ENCODE measurements around the gene PROSER3. TPM values are rescaled to one million over a fixed set of nuclear protein-coding genes. Genes with fewer than 3 reads are reported as not detected.

Gene PROSER3
- 20.8 TPM for total RNA-seq
- long read RNA-seq, partial matches to known transcripts, result 1 of 5 reads
- long read RNA-seq, other reads (novel, unspliced or antisense), result 3 of 5 reads

GRCh38 chr19:35757749-35758608, at the start of gene PROSER3:
TSS of gene PROSER3 (plus strand) at chr19:35758176. CDS start at chr19:35758216, 40 bp downstream.
- no peaks in the 10 kb centered on the region for H3K27me3 ChIP-seq (ENCODE audit: low read depth)
- peak; percentile 97 to 98 for ATAC-seq
- H3K27ac ChIP-seq, result peak within 1 kb of the TSS; percentile 99
- peaks cover 35% of the 10 kb centered on the region for H3K36me3 ChIP-seq
- H3K9me3 ChIP-seq, result no peaks in the 10 kb centered on the region
- TF ChIP-seq CTCF (IDR thresholded peaks at IDR 0.05), result no peak
- DNase-seq, result peak; percentile 99
- H3K4me3 ChIP-seq, result peak within 1 kb of the TSS; percentile 99
- H3K4me1 ChIP-seq, result peaks cover 32% of the 10 kb centered on the region
- intact Hi-C loops (cut with DNase I), result no loop called here

- no peaks in the 10 kb centered on the region for H3K4me1 ChIP-seq
- H3K36me3 ChIP-seq, result no peaks in the 10 kb centered on the region
- H3K27ac ChIP-seq, result no peak overlapping the region
- intact Hi-C loops (cut with DNase I), result no loop called here
- DNase-seq (no peak), ATAC-seq (no peak)
- no peaks in the 10 kb centered on the region for H3K9me3 ChIP-seq
- H3K27me3 ChIP-seq (ENCODE audit: low read depth), result no peaks in the 10 kb centered on the region
- H3K4me3 ChIP-seq, result no peak overlapping the region
- no peak for TF ChIP-seq CTCF (IDR thresholded peaks at IDR 0.05)
These were observed 49.6 kb upstream of the PROSER3 start for GRCh38 chr19:35708391-35708790.

GRCh38 chr19:35710784-35711723, 46.9 kb upstream of the PROSER3 start:
- ATAC-seq, result no peak
- H3K27me3 ChIP-seq (ENCODE audit: low read depth), result no peaks in the 10 kb centered on the region
- TF ChIP-seq CTCF (IDR thresholded peaks at IDR 0.05), result no peak

GRCh38 chr19:35712567-35713505, 45.1 kb upstream of the PROSER3 start:
- H3K4me3 ChIP-seq, result no peak overlapping the region
- H3K9me3 ChIP-seq, result no peaks in the 10 kb centered on the region
- peaks cover 11% of the 10 kb centered on the region for H3K4me1 ChIP-seq
- intact Hi-C loops (cut with DNase I), result no loop called here
- H3K27ac ChIP-seq, result no peak overlapping the region
- ATAC-seq (no peak), DNase-seq (no peak)
- no peaks in the 10 kb centered on the region for H3K36me3 ChIP-seq
- no peak for TF ChIP-seq CTCF (IDR thresholded peaks at IDR 0.05)
- H3K27me3 ChIP-seq (ENCODE audit: low read depth), result no peaks in the 10 kb centered on the region

More at GRCh38 chr19:35710784-35711723, 46.9 kb upstream of the PROSER3 start:
- intact Hi-C loops (cut with DNase I), result no loop called here
- H3K36me3 ChIP-seq, result no peaks in the 10 kb centered on the region
- DNase-seq, result no peak
- no peaks in the 10 kb centered on the region for H3K9me3 ChIP-seq
- H3K4me1 ChIP-seq, result peaks cover 9% of the 10 kb centered on the region
- no peak overlapping the region for H3K27ac ChIP-seq
- no peak overlapping the region for H3K4me3 ChIP-seq

Measured in lower lobe of right lung (tissue), 2 donors.